NCI-H146 (cell line): ENCODE measurements around the gene SPACA6.

ENCODE experiments used
- DNase-seq: peaks from one replicate; lab custom pipeline; 2025; lab: John Stamatoyannopoulos, UW

The SPACA6 gene

GRCh38 chr19:51703575-51704515 lies 10.7 kb downstream of the SPACA6 start:
- peak; percentile 96 for DNase-seq

DNA sequence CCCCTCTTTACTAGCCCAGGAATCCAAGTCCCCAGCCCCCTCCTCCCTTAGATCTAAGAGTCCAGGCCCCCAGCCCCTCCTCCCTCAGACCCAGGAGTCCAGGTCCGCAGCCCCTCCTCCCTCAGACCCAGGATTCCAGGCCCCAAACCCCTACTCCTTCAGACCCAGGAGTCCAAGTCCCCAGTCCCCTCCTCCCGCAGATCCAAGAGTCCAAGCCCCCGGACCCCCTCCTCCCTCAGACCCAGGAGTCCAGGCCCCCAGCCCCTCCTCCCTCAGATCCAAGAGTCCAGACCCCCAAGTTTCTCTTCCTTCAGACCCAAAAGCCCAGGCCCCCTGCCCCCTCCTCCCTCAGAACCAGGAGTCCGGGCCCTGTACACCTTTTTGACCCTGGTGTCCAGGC lies 11.5 kb downstream of the SPACA6 start:
- no peak for DNase-seq

- DNase-seq = no peak
Observed at GRCh38 chr19:51706296-51706695, 13.2 kb downstream of the SPACA6 start.

- no peak for DNase-seq
Observed at GRCh38 chr19:51706885-51707284, 13.8 kb downstream of the SPACA6 start.

GRCh38 chr19:51708811-51709210 lies 15.7 kb downstream of the SPACA6 start:
- no peak for DNase-seq

DNA sequence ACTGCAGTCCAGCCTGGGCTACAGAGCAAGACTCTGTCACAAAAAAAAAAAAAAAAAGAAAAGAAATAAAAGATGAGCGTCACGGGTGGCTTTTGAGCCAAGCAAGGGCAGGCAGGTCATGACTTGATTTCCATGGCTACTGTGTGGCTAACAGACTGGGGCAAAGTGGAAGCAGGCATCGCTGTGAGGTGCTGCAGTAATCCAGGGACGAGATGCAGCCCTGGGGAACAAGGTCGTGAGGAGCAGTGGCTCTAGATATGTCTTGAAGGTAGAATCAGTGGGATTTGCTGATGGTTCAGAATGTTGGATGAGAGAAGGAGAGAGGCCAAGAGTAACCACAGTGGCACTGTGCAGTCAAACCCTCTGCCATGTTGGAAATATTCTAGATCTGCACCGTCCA lies 16.4 kb downstream of the SPACA6 start:
- DNase-seq = no peak

DNA sequence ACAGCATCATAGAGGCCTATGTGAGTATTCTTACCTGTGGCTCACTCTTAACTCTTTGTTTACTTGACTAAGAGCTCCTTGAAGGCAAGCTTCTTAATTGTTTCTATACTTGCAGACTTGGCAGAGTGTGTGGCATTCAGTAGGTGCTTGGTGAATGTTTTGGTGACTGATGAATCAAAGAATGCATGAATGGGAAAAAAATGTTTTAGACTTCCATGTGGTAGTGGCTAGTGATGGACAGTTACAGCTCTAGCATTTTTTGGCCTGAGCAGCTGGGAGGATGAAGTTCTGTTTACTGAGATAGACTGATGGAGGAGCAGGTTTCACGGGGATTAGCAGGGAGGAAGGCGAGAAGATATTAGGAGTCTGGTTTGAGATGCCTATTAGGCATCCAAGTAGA lies 17.0 kb downstream of the SPACA6 start:
- no peak for DNase-seq

- no peak for DNase-seq
Observed at GRCh38 chr19:51711702-51712101, 18.6 kb downstream of the SPACA6 start.

GRCh38 chr19:51712461-51713081 lies 19.4 kb downstream of the SPACA6 start:
- peak; percentile 45 for DNase-seq

DNA sequence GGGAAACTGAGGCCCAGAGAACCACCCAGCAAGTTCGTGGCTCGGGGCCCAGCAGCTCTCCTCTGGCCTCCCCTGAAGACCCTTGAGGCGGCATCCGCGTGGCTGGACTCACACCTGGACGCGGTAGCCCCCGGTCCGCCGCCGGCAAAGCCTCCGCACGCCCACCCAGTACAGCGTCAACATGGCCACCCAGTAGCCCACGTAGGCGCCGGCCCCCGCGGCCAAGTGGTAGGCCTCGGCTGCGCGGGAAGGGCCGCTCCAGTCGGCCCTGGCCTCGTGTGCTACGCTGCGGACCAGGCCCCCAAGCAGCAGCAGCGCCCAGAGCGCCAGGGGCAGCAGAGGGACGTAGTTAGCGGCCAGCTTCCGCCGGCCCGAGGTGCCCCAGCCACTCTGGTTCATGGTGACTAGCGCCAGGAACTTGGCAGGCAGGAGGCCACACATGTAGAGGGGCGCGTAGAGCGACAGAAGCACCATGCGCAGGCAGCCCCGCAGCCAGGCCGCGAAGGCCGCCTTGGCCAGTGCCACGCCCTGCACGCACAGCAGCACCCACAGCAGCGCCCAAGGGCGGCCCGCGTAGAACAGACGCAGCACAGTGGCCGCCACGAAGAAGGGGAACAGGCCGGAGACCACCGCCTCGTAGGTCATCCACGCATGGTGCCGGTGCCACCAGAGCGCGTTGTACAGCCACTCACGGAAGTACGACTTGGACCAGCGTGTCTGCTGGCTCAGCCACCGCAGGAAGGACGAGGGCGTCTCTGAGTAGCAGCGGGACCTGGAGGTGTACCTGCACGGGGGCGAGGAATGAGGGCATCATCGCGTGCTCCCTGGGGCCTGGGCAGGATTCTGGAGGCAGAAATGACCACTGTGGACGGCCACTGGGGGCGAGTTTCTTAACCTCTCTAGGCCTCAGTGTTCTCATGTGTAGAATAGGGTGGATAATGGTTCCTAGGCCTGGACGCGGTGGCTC lies 20.5 kb downstream of the SPACA6 start:
- DNase-seq = no peak

DNA sequence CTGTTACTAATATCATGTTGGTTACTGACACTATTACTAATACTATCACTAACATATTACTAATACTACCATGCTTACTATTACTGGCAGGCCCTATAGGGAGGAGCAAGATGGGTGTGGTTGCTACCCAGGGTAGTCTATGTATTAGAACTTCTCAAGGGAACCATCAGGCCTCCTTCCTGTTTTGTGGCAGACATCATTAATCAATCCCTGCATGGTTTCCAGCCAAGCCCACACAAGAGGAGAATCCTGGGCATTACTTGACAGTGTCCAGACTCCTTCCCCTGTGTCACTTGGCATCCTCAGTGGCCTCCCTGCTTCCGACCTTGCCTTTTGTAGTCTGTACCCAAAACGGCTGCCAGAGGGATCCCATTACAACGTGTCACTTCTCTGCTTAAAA lies 21.7 kb downstream of the SPACA6 start:
- DNase-seq = no peak

- DNase-seq = no peak
Observed at GRCh38 chr19:51715850-51716249, 22.7 kb downstream of the SPACA6 start.

DNA sequence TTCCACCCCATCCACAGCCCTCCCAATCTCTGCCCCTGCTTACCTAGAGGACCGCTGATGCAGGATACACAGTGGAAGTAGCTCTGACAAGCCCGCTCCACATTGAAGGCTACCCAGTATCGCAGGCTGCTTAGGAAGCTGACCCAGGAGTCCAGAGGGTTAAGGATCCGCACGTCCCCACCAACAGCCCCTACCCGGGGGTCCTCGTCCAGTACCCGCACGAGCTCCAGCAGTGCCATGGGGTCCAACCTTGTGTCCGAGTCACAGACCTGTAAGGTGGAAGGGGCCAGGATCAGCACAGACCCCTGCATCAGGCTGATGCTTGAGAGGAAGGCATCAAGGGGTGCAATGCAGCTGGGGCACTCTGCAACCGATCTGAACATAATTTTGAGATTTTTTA lies 23.8 kb downstream of the SPACA6 start:
- DNase-seq = no peak

DNA sequence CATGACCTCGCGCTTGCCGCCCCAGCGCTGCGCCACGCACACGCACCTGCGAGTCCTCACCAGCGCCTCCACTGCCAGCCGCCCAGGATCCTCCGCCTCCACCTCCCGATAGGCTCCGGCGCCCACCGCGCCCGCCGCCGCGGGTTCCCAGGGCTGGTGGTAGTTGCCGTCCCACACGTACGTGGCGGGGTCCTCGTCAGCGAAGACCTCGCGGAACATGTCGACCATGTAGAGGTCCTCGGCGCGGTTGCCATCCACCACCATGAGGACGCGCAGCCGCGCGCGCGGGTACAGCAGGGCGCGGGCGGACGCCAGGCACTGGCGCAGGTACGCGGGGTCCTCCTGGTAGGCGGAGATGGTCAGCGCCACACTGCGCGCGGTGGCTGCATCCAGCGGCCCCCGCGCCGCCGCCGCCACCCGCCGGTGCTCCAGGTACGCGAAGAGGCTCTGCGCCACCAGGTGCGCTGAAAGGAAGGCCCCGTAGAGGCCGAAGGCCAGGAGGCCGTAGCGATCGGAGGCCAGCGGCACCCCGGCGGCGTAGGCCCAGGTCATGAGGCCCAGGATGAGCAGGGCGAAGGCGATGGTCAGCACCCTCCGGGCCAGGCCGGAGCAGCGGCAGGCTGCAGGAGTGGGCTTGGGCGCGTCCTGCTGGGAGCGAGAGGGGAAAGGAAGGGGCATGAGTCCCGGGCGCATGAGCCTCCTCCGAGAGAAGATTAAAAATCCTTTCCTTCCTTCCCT lies 26.3 kb downstream of the SPACA6 start:
- DNase-seq = no peak

DNA sequence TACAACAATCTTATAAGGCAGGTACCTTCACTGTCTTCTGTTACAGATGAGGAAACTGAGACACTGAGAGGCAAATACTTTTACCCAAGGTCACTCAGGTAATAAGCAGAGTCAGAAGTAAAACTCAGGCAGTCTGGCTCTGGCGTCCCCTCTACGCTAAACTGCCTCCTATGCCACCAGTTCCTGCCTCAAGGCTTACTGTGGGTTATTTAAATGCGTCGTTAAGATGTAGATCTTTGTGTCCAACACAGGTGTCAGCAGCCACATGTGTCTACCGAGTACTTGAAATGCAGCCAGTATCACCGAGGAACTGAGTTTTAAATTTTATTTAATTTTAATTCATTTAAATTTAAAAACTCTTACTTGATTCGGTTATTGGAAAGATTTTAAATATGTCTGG lies 28.8 kb downstream of the SPACA6 start:
- no peak for DNase-seq

- DNase-seq = no peak
Observed at GRCh38 chr19:51722492-51722891, 29.4 kb downstream of the SPACA6 start.

- no peak for DNase-seq
Observed at GRCh38 chr19:51724543-51724942, 31.4 kb downstream of the SPACA6 start.

- DNase-seq = no peak
Observed at GRCh38 chr19:51726049-51726448, 32.9 kb downstream of the SPACA6 start.

DNA sequence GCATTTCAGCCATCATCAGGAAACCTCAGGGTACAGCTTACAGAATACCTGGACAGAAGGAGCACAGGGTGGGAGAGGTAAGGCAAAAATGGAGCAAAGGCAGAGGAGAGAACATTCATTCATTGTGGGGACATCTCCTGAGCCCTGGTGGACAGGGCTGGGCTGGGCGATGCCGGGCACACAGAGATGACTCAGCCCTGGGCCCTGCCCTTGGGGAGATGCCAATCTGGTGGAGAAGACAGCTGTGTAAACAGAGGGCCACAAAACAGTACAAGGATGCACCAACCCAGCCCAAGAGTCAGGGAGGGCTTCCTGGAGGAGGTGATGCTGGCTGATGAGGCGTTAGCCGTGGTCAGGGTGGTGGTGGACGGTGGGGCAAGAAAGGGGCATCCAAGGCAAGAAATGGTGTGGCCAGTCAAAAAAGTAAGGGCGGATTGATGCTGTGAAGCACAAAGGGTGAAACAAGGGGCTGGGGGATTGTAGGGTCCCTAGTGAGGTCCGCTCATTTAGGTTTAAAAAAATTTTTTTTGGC lies 34.3 kb downstream of the SPACA6 start:
- no peak for DNase-seq

DNA sequence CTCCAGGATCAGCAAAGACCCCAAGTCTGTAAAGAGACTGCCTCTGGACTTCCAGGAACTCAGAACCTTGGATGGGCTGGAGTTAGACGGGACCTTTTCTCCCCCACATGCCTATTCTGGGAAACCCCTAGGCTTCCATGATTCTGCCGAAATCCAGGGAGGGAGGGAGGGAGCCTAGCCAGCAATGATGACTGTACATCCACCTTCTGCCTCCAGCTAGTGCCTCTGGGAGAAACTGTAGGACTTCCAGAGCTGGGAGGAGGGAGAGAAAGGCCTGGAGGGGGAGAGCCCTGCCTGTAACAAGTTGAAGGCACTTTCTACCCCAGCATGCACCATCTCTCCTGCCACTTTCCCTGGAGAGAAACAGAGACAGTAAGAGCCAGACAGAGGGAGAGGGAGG lies 36.7 kb downstream of the SPACA6 start:
- DNase-seq = no peak
